Right lobe of liver (tissue), 6 donors: ENCODE results near the gene AXIN2. TPM values are rescaled to one million over a fixed set of nuclear protein-coding genes. Genes with fewer than 3 reads are reported as not detected.

Source experiments
- ATAC-seq, 4 donors: fragments of 200-7000 bp; cut with Tn5 transposase; one replicate each; pipeline ENCODE4 v1.9.1; 2020; ENCODE audit warnings: mild to moderate bottlenecking in 4 of 4, moderate library complexity in 4 of 4
- DNase-seq, 3 donors: peaks; one replicate each; pipeline ENCODE4 v3.0.0-alpha.2; 2020
- H3K27ac ChIP-seq, 3 donors: fragments of 200-600 bp; one replicate each; pipeline ENCODE4 v1.8.0; 2022
- H3K27me3 ChIP-seq, 2 donors: fragments of 200-600 bp; one replicate each; pipeline ENCODE4 v1.8.0; 2022
- H3K36me3 ChIP-seq, 4 donors: fragments of 200-600 bp; sonication (generic) in 1 of 4; one replicate each; pipeline versions ENCODE4 v1.5.1 to v1.8.0; 2017 to 2022; ENCODE audit warnings: control low read depth in 1 of 4
- H3K4me1 ChIP-seq, 4 donors: fragments of 200-600 bp; sonication (generic) in 1 of 4; one replicate each; pipeline versions ENCODE4 v1.5.1 to v1.8.0; 2017 to 2022; ENCODE audit warnings: control low read depth in 1 of 4
- H3K4me3 ChIP-seq, 3 donors: fragments of 200-600 bp; one replicate each; pipeline ENCODE4 v1.8.0; 2022
- H3K9me3 ChIP-seq, 4 donors: fragments of 200-600 bp; sonication (generic) in 1 of 4; one replicate each; pipeline versions ENCODE4 v1.5.1 to v1.8.0; 2017 to 2022; ENCODE audit warnings: control low read depth in 1 of 4
- CTCF ChIP-seq, 4 donors: fragments of 200-600 bp in 3 of 4; fragments of 450-650 bp in 1 of 4; IDR thresholded peaks; one replicate each; pipeline versions ENCODE4 v1.5.1 to v1.8.0; 2016 to 2022; ENCODE audit warnings: antibody characterized with exemption in 4 of 4, mild to moderate bottlenecking in 2 of 4
- POLR2A ChIP-seq: fragments of 450-650 bp; IDR thresholded peaks from one replicate; pipeline ENCODE4 v1.6.1; 2017; ENCODE audit warnings: antibody characterized with exemption, mild to moderate bottlenecking
- WGBS: methylation state at CpG from one replicate; pipeline ENCODE4 v1.1.6; 2018; ENCODE audit warnings: low coverage, low lambda C conversion rate; ENCODE audit not compliant: insufficient coverage; ENCODE audit errors: missing lambda C conversion rate; 5-methylcytosine and 5-hydroxymethylcytosine counted together
- intact Hi-C, 2 donors: fragments of 100-400 bp; cut with DNase I; formaldehyde crosslinking; loops; one replicate each; pipeline versions ENCODE4 v1.11.2 to v1.14.1; 2022
- total RNA-seq, 6 experiments: library from RNA; depleted of rRNA in 2 of 6; stranded (reverse); fragments of >200 nt in 2 of 6; fragmentation: NEBNext Ultra II Directional in 3 of 6; extraction: Animal tissue kit (Norgen Biotek cat#: 25700) in 3 of 6; gene quantifications; one replicate each; pipeline versions ENCODE4 v1.1.0 to v1.2.4, GENCODE V29; 2016 to 2023
- donor health status: DM: no; HTN: yes; CAD: no.
- donor health status: DM: no; HTN: no; CAD: no.
- donor health status: DM: no; HTN: no; CAD: no.
- donor health status: DM: no; HTN: yes; CAD: no.
- donor health status: DM: no; HTN: yes; CAD: no.

AXIN2 gene
- total RNA-seq, 6 experiments from 2014 or later = 1.0 to 2.4 (median 2.0) TPM

GRCh38 chr17:65557349-65558310 is 3.8 kb downstream of the AXIN2 start:
- Histone ChIP-seq H3K4me3 (no peak overlapping the region), H3K36me3 (no peaks in the 10 kb centered on the region), H3K4me1 (peaks cover 0 to 14% (median 0%) of the 10 kb centered on the region in 4 donors), H3K27ac (no peak overlapping the region), H3K27me3 (no peaks in the 10 kb centered on the region), H3K9me3 (no peaks in the 10 kb centered on the region)
- no peak for DNase-seq
- TF ChIP-seq CTCF (IDR thresholded peaks at IDR 0.05) (no peak), POLR2A (no peak)
- ATAC-seq = peak in 1 of 4 donors; percentile 12
- 73% methylated on average over 17 of the region's 21 CpGs for whole genome bisulfite sequencing
- intact Hi-C loops = loop anchor here in 1 of 2 donors (5.0 kb wide), 1 partner anchor 100 kb away; no protein-coding TSS in a partner anchor

GRCh38 chr17:65556910-65557348 is 4.5 kb downstream of the AXIN2 start:
- intact Hi-C loops = loop anchor here in 1 of 2 donors (5.0 kb wide), 1 partner anchor 100 kb away; no protein-coding TSS in a partner anchor
- DNase-seq (no peak), ATAC-seq (no peak)
- Histone ChIP-seq H3K27ac (no peak overlapping the region), H3K27me3 (no peaks in the 10 kb centered on the region), H3K4me1 (peaks cover 0 to 9% (median 0%) of the 10 kb centered on the region in 4 donors), H3K9me3 (no peaks in the 10 kb centered on the region), H3K4me3 (no peak overlapping the region), H3K36me3 (no peaks in the 10 kb centered on the region)
- TF ChIP-seq POLR2A (no peak), CTCF (IDR thresholded peaks at IDR 0.05) (no peak)
- 31% methylated on average over 4 of the region's 4 CpGs for WGBS

GRCh38 chr17:65556014-65556909 is 5.2 kb downstream of the AXIN2 start:
- ATAC-seq (peak; percentile 52 to 55 (median 52)), DNase-seq (peak; percentile 82 to 86 (median 82))
- H3K9me3 ChIP-seq = no peaks in the 10 kb centered on the region
- H3K4me1 ChIP-seq = peaks cover 0 to 7% (median 0%) of the 10 kb centered on the region in 4 donors
- intact Hi-C loops = loop anchor here in 1 of 2 donors (5.0 kb wide), 1 partner anchor 99 kb away; no protein-coding TSS in a partner anchor
- no peak overlapping the region for H3K4me3 ChIP-seq
- TF ChIP-seq CTCF (IDR thresholded peaks at IDR 0.05) (peak; percentile 69 to 88 (median 78)), POLR2A (no peak)
- H3K27me3 ChIP-seq = no peaks in the 10 kb centered on the region
- 34% methylated on average over 5 of the region's 17 CpGs for WGBS
- no peak overlapping the region for H3K27ac ChIP-seq
- no peaks in the 10 kb centered on the region for H3K36me3 ChIP-seq

- no peaks in the 10 kb centered on the region for H3K36me3 ChIP-seq
- DNase-seq (no peak), ATAC-seq (peak; percentile 24 to 55 (median 32))
- TF ChIP-seq POLR2A = no peak
- TF ChIP-seq CTCF (IDR thresholded peaks at IDR 0.05) = peak in 1 of 4 donors; percentile 16
- H3K27me3 ChIP-seq = no peaks in the 10 kb centered on the region
- no peaks in the 10 kb centered on the region for H3K9me3 ChIP-seq
- H3K4me3 ChIP-seq = no peak overlapping the region
- H3K4me1 ChIP-seq = peaks cover 0 to 7% (median 0%) of the 10 kb centered on the region in 4 donors
- 43% methylated on average over 11 of the region's 18 CpGs for WGBS
- H3K27ac ChIP-seq = peak overlapping the region in 1 of 3 donors; percentile 14
- intact Hi-C loops = loop anchor here in 1 of 2 donors (5.0 kb wide), 1 partner anchor 97 kb away; no protein-coding TSS in a partner anchor
These were observed 6.8 kb downstream of the AXIN2 start for GRCh38 chr17:65554553-65555223.
